Sigmoid colon (tissue), 4 donors: ENCODE results near the gene KCTD12.

Experiments used
- EP300 ChIP-seq, 4 donors: sonication (generic); formaldehyde crosslinking; IDR thresholded peaks; one replicate each; pipeline ENCODE4 v1.6.1; 2017; ENCODE audit warnings: antibody characterized with exemption in 4 of 4
- POLR2A ChIP-seq, 2 donors: fragments of 450-650 bp; IDR thresholded peaks; one replicate each; pipeline ENCODE4 v1.6.1; 2016; ENCODE audit warnings: antibody characterized with exemption in 2 of 2, mild to moderate bottlenecking in 2 of 2, moderate library complexity in 2 of 2
- POLR2AphosphoS5 ChIP-seq, 4 donors: sonication (generic); formaldehyde crosslinking; IDR thresholded peaks; one replicate each; pipeline ENCODE4 v1.6.1; 2017; ENCODE audit warnings: antibody characterized with exemption in 4 of 4
- TF ChIP-seq, protein P1 (sequence below), 4 experiments: fragments of 450-650 bp in 3 of 4; fragments of 200-600 bp in 1 of 4; IDR thresholded peaks; one replicate each; pipeline ENCODE4 v1.5.1; 2016 to 2019; ENCODE audit warnings: antibody characterized with exemption in 4 of 4, mild to moderate bottlenecking in 3 of 4, moderate library complexity in 2 of 4

DNA sequence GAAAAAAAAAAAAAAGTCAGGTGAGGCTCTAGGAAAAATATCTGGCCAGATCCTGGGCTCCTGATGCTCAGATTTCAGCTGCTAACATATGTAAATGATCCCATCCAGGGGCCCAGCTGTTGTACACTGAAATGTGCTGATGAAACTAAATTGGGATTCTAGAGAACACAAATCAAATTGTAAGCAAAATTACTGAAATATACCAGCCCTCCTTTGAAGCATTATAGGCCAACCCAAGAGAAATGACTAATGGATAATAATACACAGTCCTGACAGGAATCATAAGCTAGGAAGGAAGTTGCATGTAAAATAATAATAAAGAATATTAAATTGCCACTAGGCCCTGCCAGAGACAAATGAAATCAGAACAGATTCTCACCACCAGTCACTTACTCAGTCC is 17.8 kb downstream of the KCTD12 start:
- TF ChIP-seq POLR2AphosphoS5 (IDR thresholded peaks at IDR 0.05) (no peak), POLR2A (IDR thresholded peaks at IDR 0.05) (no peak), EP300 (IDR thresholded peaks at IDR 0.05) (no peak)
- TF ChIP-seq, protein P1, sequence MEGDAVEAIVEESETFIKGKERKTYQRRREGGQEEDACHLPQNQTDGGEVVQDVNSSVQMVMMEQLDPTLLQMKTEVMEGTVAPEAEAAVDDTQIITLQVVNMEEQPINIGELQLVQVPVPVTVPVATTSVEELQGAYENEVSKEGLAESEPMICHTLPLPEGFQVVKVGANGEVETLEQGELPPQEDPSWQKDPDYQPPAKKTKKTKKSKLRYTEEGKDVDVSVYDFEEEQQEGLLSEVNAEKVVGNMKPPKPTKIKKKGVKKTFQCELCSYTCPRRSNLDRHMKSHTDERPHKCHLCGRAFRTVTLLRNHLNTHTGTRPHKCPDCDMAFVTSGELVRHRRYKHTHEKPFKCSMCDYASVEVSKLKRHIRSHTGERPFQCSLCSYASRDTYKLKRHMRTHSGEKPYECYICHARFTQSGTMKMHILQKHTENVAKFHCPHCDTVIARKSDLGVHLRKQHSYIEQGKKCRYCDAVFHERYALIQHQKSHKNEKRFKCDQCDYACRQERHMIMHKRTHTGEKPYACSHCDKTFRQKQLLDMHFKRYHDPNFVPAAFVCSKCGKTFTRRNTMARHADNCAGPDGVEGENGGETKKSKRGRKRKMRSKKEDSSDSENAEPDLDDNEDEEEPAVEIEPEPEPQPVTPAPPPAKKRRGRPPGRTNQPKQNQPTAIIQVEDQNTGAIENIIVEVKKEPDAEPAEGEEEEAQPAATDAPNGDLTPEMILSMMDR (IDR thresholded peaks at IDR 0.05) = no peak
